Keratinocyte (primary cell): ENCODE results near the gene HUS1B. TPM values are rescaled to one million over a fixed set of nuclear protein-coding genes. Genes with fewer than 3 reads are reported as not detected.

Experiments
- DNase-seq: peaks from one replicate; pipeline ENCODE4 v3.0.0-alpha.2; 2011; ENCODE audit warnings: low read depth, missing footprints, low spot score
- FAIRE-seq: peaks from 2 replicates; lab custom pipeline; 2011; peaks lifted over from hg19 to GRCh38; lab: Jason Lieb, UNC
- H2AFZ ChIP-seq: 2 replicates; pipeline ENCODE4 v1.6.0; 2012; ENCODE audit warnings: low read length, control low read depth, inconsistent platforms; ENCODE audit not compliant: control insufficient read depth
- H3K27ac ChIP-seq: 2 replicates; pipeline ENCODE4 v1.5.1; 2011; ENCODE audit warnings: low read length; ENCODE audit not compliant: control insufficient read depth, insufficient read depth
- H3K27me3 ChIP-seq: 3 replicates; pipeline ENCODE4 v1.6.0; 2011; ENCODE audit warnings: low read length; ENCODE audit not compliant: control insufficient read depth, insufficient read depth; ENCODE audit errors: extremely low read depth
- H3K36me3 ChIP-seq, 2 experiments: 2 replicates in 1 of 2; 3 replicates in 1 of 2; pipeline ENCODE4 v1.5.1; 2011; ENCODE audit warnings: low read length in 2 of 2, mild to moderate bottlenecking in 1 of 2; ENCODE audit not compliant: control insufficient read depth in 2 of 2, insufficient read depth in 2 of 2; ENCODE audit errors: extremely low read depth in 1 of 2
- H3K4me1 ChIP-seq: 3 replicates; pipeline ENCODE4 v1.5.1; 2011; ENCODE audit warnings: low read length; ENCODE audit not compliant: control insufficient read depth, insufficient read depth; ENCODE audit errors: extremely low read depth
- H3K4me2 ChIP-seq: 3 replicates; pipeline ENCODE4 v1.6.0; 2011; ENCODE audit warnings: low read depth, low read length; ENCODE audit not compliant: control insufficient read depth, insufficient read depth; ENCODE audit errors: extremely low read depth
- H3K4me3 ChIP-seq, 3 experiments: fragments of 200-600 bp in 1 of 3; sonication (generic) in 1 of 3; 2 replicates in 2 of 3; 3 replicates in 1 of 3; pipeline ENCODE4 v1.5.1; 2011 to 2016; ENCODE audit warnings: low read length in 3 of 3, mild to moderate bottlenecking in 3 of 3, control low read depth in 2 of 3, inconsistent platforms in 1 of 3, low read depth in 1 of 3, mixed read lengths in 1 of 3, mixed run types in 1 of 3, moderate library complexity in 1 of 3; ENCODE audit not compliant: control insufficient read depth in 2 of 3, insufficient read depth in 2 of 3; ENCODE audit errors: extremely low read depth in 1 of 3
- H3K79me2 ChIP-seq: 2 replicates; pipeline ENCODE4 v1.6.0; 2012; ENCODE audit warnings: low read length; ENCODE audit not compliant: control insufficient read depth, insufficient read depth
- H3K9ac ChIP-seq: 3 replicates; pipeline ENCODE4 v1.6.0; 2011; ENCODE audit warnings: low read length; ENCODE audit not compliant: control insufficient read depth, insufficient read depth; ENCODE audit errors: extremely low read depth
- H3K9me1 ChIP-seq: 3 replicates; pipeline ENCODE4 v1.6.0; 2011; ENCODE audit warnings: low read length; ENCODE audit not compliant: control insufficient read depth, insufficient read depth; ENCODE audit errors: extremely low read depth
- H3K9me3 ChIP-seq: 2 replicates; pipeline ENCODE4 v1.5.1; 2012; ENCODE audit warnings: low read depth, low read length; ENCODE audit not compliant: control insufficient read depth
- H4K20me1 ChIP-seq: 3 replicates; pipeline ENCODE4 v1.6.0; 2011; ENCODE audit warnings: low read length; ENCODE audit not compliant: control insufficient read depth, insufficient read depth; ENCODE audit errors: extremely low read depth
- CTCF ChIP-seq, 3 experiments: IDR thresholded peaks in 1 of 3; conservative IDR thresholded peaks in 1 of 3; optimal IDR thresholded peaks in 1 of 3; 2 replicates in 2 of 3; 3 replicates in 1 of 3; pipeline versions ENCODE3 to v1.5.1; 2011; ENCODE audit warnings: low read length in 3 of 3, mild to moderate bottlenecking in 3 of 3, moderate library complexity in 2 of 3, control low read depth in 1 of 3, inconsistent platforms in 1 of 3; ENCODE audit not compliant: insufficient read depth in 2 of 3; ENCODE audit errors: extremely low read depth in 1 of 3
- EZH2 ChIP-seq: IDR thresholded peaks from one replicate; pipeline ENCODE4 v1.6.1; 2012; ENCODE audit warnings: inconsistent platforms, mild to moderate bottlenecking, low read length, moderate library complexity
- dilution Hi-C: fragments of 300-500 bp; cut with MboI; formaldehyde crosslinking; loops from one replicate; pipeline ENCODE4 v1.7.0; 2020; ENCODE audit warnings: low sequenced_read_pairs; ENCODE audit not compliant: extremely low pct_ligation_motif_present
- polyA plus RNA-seq, 5 experiments: library from polyadenylated mRNA; depleted of rRNA in 3 of 5; stranded (reverse) in 3 of 5; stranded (forward) in 1 of 5; unstranded in 1 of 5; fragments of >200 nt; gene quantifications; 1 replicate in 1 of 5; 2 replicates in 3 of 5; 3 replicates in 1 of 5; pipeline versions ENCODE4 v1.2.1 to v1.2.3, GENCODE V29; 2011 to 2012; ENCODE audit warnings: missing spikeins in 2 of 5, low read depth in 1 of 5, low replicate concordance in 1 of 5

The HUS1B gene
- polyA plus RNA-seq, 1 donor (not counting 4 experiments of a cell fraction or from before 2014, with no cell fraction given) = 0.13 TPM

GRCh38 chr6:677919-678318, 21.0 kb upstream of the HUS1B start:
- Histone ChIP-seq H4K20me1 (no peaks in the 10 kb centered on the region), H3K4me3 (no peak overlapping the region), H3K9me3 (no peaks in the 10 kb centered on the region), H3K4me1 (peaks cover 23% of the 10 kb centered on the region), H3K27ac (no peak overlapping the region), H2AFZ (no peak overlapping the region), H3K36me3 (no peaks in the 10 kb centered on the region), H3K4me2 (no peak overlapping the region), H3K9me1 (no peaks in the 10 kb centered on the region), H3K27me3 (no peaks in the 10 kb centered on the region), H3K79me2 (peaks cover 64% of the 10 kb centered on the region), H3K9ac (no peak overlapping the region)
- dilution Hi-C loops = no loop called here
- DNase-seq (no peak), FAIRE-seq (no peak)
- TF ChIP-seq CTCF (optimal IDR thresholded peaks at IDR 0.05 in 1 of 3, IDR thresholded peaks at IDR 0.05 in 1 of 3, conservative IDR thresholded peaks at IDR 0.05 in 1 of 3; ENCODE audit: extremely low read depth in 1 of 3, insufficient read depth in 2 of 3, low read length in 3 of 3) = no peak
- TF ChIP-seq EZH2 = no peak

- no peak for DNase-seq
- no peaks in the 10 kb centered on the region for H4K20me1 ChIP-seq
- H3K27ac ChIP-seq = no peak overlapping the region
- no peak overlapping the region for H3K4me2 ChIP-seq
- H3K9ac ChIP-seq = no peak overlapping the region
- FAIRE-seq = no peak
- no peak overlapping the region for H2AFZ ChIP-seq
- H3K4me1 ChIP-seq = peaks cover under 1% of the 10 kb centered on the region
- H3K79me2 ChIP-seq = peaks cover 53% of the 10 kb centered on the region
- no peak overlapping the region for H3K4me3 ChIP-seq
- no peaks in the 10 kb centered on the region for H3K27me3 ChIP-seq
- dilution Hi-C loops = no loop called here
- H3K36me3 ChIP-seq = no peaks in the 10 kb centered on the region
- H3K9me1 ChIP-seq = no peaks in the 10 kb centered on the region
- H3K9me3 ChIP-seq = no peaks in the 10 kb centered on the region
- TF ChIP-seq EZH2 (no peak), CTCF (optimal IDR thresholded peaks at IDR 0.05 in 1 of 3, IDR thresholded peaks at IDR 0.05 in 1 of 3, conservative IDR thresholded peaks at IDR 0.05 in 1 of 3; ENCODE audit: extremely low read depth in 1 of 3, insufficient read depth in 2 of 3, low read length in 3 of 3) (no peak)
Measured at GRCh38 chr6:674956-675355, 18.1 kb upstream of the HUS1B start.
